Measurements from ENCODE around the gene DTNBP1.

DNA sequence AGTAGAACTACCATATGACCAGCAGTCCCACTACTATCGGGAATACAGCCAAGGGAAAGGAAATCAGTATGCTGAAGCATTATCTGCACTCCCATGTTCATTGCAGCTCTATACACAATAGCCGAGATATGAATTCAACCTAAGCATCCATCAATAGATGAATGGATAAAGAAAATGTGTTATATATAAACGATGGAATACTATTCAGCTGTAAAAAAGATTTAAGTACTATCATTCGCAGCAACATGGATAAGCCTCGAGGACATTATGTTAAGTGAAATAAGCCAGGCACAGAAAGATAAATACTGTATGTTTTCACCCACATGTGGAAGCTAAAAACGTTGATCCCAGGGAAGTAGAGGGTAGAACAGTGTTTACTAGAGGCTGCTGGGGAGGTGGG lies 44.1 kb downstream of the DTNBP1 start:
- no peak for TF ChIP-seq CTCF (conservative IDR thresholded peaks at IDR 0.05; ENCODE audit: low read length)
- no peak for TF ChIP-seq EZH2phosphoT487 (IDR thresholded peaks at IDR 0.05; ENCODE audit: borderline replicate concordance, low read depth, low read length)

Data from OCI-LY7 (cell line).